Fibroblast of villous mesenchyme (primary cell): Measurements from ENCODE around the gene PCOLCE2. TPM values are rescaled to one million over a fixed set of nuclear protein-coding genes. Genes with fewer than 3 reads are reported as not detected.
"Not testable (repeated sequence)": the region's sequence is repeated elsewhere in the genome, so short reads cannot be mapped to it uniquely, and the experiment has no call there.

Experiments used
- DNase-seq: peaks from one replicate; pipeline ENCODE4 v3.0.0-alpha.2; 2010; ENCODE audit warnings: low read depth
- H3K4me3 ChIP-seq: 2 replicates; pipeline ENCODE4 v1.5.1; 2011; ENCODE audit warnings: low read depth, mild to moderate bottlenecking, low read length
- total RNA-seq: library from RNA; depleted of rRNA; stranded (reverse); fragments of >200 nt; gene quantifications from 2 replicates; pipeline ENCODE4 v1.2.3, GENCODE V29; 2012
- TF ChIP-seq, protein P1 (sequence below): IDR thresholded peaks from 2 replicates; pipeline ENCODE4 v1.5.1; 2012; ENCODE audit warnings: low read depth, mild to moderate bottlenecking, low read length; ENCODE audit not compliant: insufficient read depth

Gene PCOLCE2
- total RNA-seq, 1 donor: under 0.01 TPM

DNA sequence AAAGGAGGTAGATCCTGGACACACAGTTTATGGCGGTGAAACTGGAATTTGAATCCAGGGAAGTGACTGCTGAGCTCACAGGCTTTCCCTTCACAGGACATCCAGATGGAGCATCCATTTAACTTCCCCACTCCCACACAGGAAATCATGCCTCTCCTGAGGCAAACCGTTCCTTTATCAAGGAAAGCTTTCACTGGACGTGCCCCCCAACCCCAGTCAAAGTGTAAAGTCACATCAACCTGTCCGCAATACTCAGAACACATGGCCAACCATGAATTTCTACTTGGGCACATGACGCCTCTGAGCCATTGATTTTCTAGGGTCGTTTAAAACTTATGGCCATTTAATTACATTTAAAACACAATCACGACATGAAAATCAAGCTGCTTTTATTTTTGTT is 2.9 kb downstream of the PCOLCE2 start:
- H3K4me3 ChIP-seq: no peak overlapping the region
- TF ChIP-seq, protein P1, sequence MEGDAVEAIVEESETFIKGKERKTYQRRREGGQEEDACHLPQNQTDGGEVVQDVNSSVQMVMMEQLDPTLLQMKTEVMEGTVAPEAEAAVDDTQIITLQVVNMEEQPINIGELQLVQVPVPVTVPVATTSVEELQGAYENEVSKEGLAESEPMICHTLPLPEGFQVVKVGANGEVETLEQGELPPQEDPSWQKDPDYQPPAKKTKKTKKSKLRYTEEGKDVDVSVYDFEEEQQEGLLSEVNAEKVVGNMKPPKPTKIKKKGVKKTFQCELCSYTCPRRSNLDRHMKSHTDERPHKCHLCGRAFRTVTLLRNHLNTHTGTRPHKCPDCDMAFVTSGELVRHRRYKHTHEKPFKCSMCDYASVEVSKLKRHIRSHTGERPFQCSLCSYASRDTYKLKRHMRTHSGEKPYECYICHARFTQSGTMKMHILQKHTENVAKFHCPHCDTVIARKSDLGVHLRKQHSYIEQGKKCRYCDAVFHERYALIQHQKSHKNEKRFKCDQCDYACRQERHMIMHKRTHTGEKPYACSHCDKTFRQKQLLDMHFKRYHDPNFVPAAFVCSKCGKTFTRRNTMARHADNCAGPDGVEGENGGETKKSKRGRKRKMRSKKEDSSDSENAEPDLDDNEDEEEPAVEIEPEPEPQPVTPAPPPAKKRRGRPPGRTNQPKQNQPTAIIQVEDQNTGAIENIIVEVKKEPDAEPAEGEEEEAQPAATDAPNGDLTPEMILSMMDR: no peak
- DNase-seq: no peak

DNA sequence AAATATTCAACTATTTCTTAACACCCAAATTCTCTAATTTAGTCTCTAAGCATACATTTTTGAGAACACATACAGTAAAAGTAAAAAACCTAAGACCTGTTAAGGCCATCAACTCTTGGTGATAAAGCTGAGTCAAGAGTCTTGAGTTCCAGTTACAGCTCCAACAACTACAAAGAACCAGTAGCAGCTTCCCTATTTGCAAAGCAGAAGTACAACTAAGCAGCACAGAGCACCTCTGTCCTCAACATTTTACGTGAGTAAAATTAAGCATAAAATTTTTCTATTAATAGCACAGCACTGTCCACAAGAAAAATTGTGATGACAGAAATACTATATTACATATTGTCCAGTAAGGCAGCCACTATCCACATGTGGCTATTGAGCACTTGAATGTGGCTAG is 4.4 kb downstream of the PCOLCE2 start:
- H3K4me3 ChIP-seq: no peak overlapping the region
- TF ChIP-seq, protein P1: no peak
- DNase-seq: no peak

DNA sequence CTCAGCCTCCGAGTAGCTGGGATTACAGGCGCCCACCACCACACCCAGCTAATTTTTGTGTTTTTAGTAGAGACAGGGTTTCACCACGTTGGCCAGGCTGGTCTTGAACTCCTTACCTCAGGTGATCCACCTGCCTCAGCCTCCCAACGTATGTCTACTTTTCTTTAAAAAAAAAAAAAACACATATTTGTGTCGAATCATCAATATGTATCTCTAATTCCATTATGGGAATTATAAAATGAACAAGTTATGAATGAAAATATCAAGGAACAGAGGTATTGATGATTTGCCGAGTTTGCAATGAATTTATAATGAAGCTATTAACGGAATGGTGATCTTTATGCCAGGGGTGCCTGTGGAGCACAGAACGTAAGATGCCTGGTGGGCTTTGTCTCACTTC is 5.3 kb downstream of the PCOLCE2 start:
- not testable (repeated sequence) for DNase-seq, H3K4me3 ChIP-seq

DNA sequence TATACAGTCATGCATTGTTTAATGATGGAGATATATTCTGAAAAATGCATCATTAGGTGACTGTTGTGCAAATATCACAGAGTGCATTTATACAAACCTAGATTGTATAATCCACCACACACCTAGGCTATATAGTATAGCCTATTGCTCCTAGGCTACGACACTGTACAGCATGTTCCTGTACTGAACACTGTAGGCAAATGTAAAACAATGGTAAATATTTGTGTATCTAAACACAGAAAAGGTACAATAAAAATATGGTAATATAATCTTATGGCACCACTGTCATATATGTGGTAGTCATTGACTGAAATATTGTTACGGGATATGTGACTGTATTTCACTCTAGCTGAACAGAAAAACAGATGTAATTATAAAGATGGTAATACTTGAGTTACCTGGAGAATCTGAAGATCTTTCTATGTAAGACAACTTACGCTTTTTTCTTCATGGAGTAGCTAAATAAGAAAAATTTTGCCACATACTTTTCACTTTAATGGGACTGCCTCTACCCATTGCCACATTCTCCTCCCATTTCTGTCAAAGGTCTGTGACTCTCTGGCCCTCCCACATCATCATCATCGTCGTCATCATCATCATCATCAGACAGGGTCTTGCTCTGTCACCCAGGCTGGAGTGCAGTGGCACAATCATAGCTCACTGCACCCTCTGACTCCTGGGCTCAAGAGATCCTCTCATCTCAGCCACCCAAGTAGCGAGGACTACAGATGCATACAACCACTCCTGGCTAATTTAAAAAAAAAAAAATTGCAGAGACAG is 7.2 kb downstream of the PCOLCE2 start:
- TF ChIP-seq, protein P1: no peak
- no peak overlapping the region for H3K4me3 ChIP-seq
- DNase-seq: no peak

GRCh38 chr3:142878649-142879300 is 10.1 kb downstream of the PCOLCE2 start:
- TF ChIP-seq, protein P1: no peak
- H3K4me3 ChIP-seq: no peak overlapping the region
- DNase-seq: no peak

DNA sequence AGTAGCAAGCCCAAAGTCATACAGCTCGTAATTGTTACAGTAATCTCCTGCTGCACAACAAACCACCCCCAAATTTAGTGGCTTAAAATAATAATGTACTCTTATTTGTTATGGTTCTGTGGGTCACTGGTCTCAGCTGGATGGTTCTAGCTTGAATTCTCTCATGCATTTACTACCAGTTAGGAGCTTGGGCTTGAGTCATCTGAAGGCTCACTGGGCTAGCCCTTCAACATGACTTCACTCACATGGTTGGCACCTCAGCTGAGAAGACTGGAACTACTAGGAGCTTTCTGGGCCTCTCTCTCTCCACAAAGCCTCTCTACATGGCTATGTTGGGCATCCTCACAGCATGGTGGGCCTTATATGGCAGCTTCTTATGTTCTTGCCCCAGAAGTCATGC is 12.5 kb downstream of the PCOLCE2 start:
- no peak overlapping the region for H3K4me3 ChIP-seq
- TF ChIP-seq, protein P1: no peak
- DNase-seq: no peak

- TF ChIP-seq, protein P1: no peak
- no peak for DNase-seq
- no peak overlapping the region for H3K4me3 ChIP-seq
Observed at GRCh38 chr3:142875583-142876207, 13.2 kb downstream of the PCOLCE2 start.
